K562 (cell line): ENCODE measurements around the gene CLCN6. TPM values are rescaled to one million over a fixed set of nuclear protein-coding genes. Genes with fewer than 3 reads are reported as not detected.

Source experiments
- COPS2 ChIP-seq: fragments of 450-650 bp; conservative IDR thresholded peaks from 2 replicates; pipeline ENCODE4 v1.6.1; 2016; ENCODE audit warnings: mild to moderate bottlenecking, moderate library complexity
- HDAC2 ChIP-seq: fragments of 450-650 bp; IDR thresholded peaks from 2 replicates; pipeline ENCODE4 v1.6.1; 2016; ENCODE audit warnings: mild to moderate bottlenecking
- ILK ChIP-seq: fragments of 450-650 bp; IDR thresholded peaks from 2 replicates; pipeline ENCODE4 v1.6.1; 2016; ENCODE audit warnings: missing genetic modification characterization, low read depth, mild to moderate bottlenecking, missing compliant biosample characterization, moderate library complexity, borderline replicate concordance
- NFE2 ChIP-seq: IDR thresholded peaks from 2 replicates; pipeline ENCODE4 v1.6.1; 2014; ENCODE audit warnings: antibody characterized with exemption, low read depth
- POLR3A ChIP-seq: IDR thresholded peaks from 2 replicates; pipeline ENCODE4 v1.6.1; 2011; ENCODE audit warnings: borderline replicate concordance, mild to moderate bottlenecking, moderate library complexity; ENCODE audit not compliant: insufficient read length, insufficient read depth; ENCODE audit errors: extremely low read depth
- REST ChIP-seq, 2 experiments: fragments of 450-650 bp; formaldehyde crosslinking in 1 of 2; IDR thresholded peaks; 2 replicates each; pipeline versions ENCODE4 v1.4.0 to v1.6.1; 2014 to 2020; ENCODE audit warnings: mild to moderate bottlenecking in 2 of 2, borderline replicate concordance in 1 of 2, low read depth in 1 of 2
- SIN3A ChIP-seq, 2 experiments: fragments of 150-350 bp in 1 of 2; IDR thresholded peaks; 2 replicates each; pipeline ENCODE4 v1.6.1; 2011 to 2016; ENCODE audit warnings: borderline replicate concordance in 2 of 2, low read depth in 2 of 2, low read length in 2 of 2, mild to moderate bottlenecking in 2 of 2, moderate library complexity in 2 of 2; ENCODE audit not compliant: control insufficient read depth in 1 of 2
- SOX6 ChIP-seq: fragments of 450-650 bp; IDR thresholded peaks from 2 replicates; pipeline ENCODE4 v1.6.1; 2014; ENCODE audit warnings: mild to moderate bottlenecking
- ZNF311 ChIP-seq: fragments of 250-450 bp; sonication (Bioruptor Pico); IDR thresholded peaks from 2 replicates; pipeline ENCODE4 v1.4.0; 2020; ENCODE audit warnings: mild to moderate bottlenecking, moderate library complexity
- polyA plus RNA-seq, 8 experiments: library from polyadenylated mRNA; depleted of rRNA in 4 of 8; stranded (reverse) in 5 of 8; unstranded in 3 of 8; fragments of >200 nt; fragmentation: Nextera tagmentation in 2 of 8; fragmentation: Illumina TruSeq in 1 of 8; extraction: Ambion mirVana in 2 of 8; extraction: Trizol in 1 of 8; gene quantifications; 2 replicates each; pipeline versions ENCODE4 v1.2.1 to v1.2.3, GENCODE V29; 2011 to 2014; ENCODE audit warnings: inconsistent platforms in 1 of 8, missing spikeins in 1 of 8
- total RNA-seq, 7 experiments: library from RNA; depleted of rRNA in 6 of 7; stranded (reverse); fragments of >200 nt in 6 of 7; fragmentation: Illumina TruSeq in 2 of 7; extraction: Trizol in 2 of 7; gene quantifications; 2 replicates each; pipeline versions ENCODE4 v1.2.1 to v1.2.3, GENCODE V29; 2011 to 2021; ENCODE audit warnings: low replicate concordance in 1 of 7
- TF ChIP-seq, protein P1 (sequence below): fragments of 450-650 bp; IDR thresholded peaks from 2 replicates; pipeline ENCODE4 v1.6.1; 2016; ENCODE audit warnings: borderline replicate concordance
- TF ChIP-seq, protein P2 (sequence below): sonication (generic); formaldehyde crosslinking; IDR thresholded peaks from 2 replicates; pipeline ENCODE4 v1.8.0; 2023; ENCODE audit warnings: mild to moderate bottlenecking, missing genetic modification reagents

Gene CLCN6
- total and polyA plus RNA-seq, 9 of the 15 experiments (the other 6 are each of a cell fraction or from before 2014, with no cell fraction given): 2.0 to 21.8 (median 13.6) TPM

- TF ChIP-seq REST (IDR thresholded peaks at IDR 0.05; ENCODE audit: borderline replicate concordance) (no peak), REST (CRISPR knock-in tag; IDR thresholded peaks at IDR 0.05; ENCODE audit: low read depth) (0 out of 2 replicates have a peak, but pooled peaks have one; percentile 36), SIN3A (IDR thresholded peaks at IDR 0.05; ENCODE audit: borderline replicate concordance in 2 of 2, control insufficient read depth in 1 of 2, low read depth in 2 of 2, low read length in 2 of 2) (peak; percentile 64 to 84; a peak in 3 of 4 replicates), SOX6 (peak; percentile 51), HDAC2 (peak; percentile 72; the same call in 1 of the 2 replicates), ILK (no peak), NFE2 (no peak; the same call in 1 of the 2 replicates), ZNF311 (CRISPR knock-in tag) (no peak), POLR3A (no peak), COPS2 (no peak)
- TF ChIP-seq, protein P1, sequence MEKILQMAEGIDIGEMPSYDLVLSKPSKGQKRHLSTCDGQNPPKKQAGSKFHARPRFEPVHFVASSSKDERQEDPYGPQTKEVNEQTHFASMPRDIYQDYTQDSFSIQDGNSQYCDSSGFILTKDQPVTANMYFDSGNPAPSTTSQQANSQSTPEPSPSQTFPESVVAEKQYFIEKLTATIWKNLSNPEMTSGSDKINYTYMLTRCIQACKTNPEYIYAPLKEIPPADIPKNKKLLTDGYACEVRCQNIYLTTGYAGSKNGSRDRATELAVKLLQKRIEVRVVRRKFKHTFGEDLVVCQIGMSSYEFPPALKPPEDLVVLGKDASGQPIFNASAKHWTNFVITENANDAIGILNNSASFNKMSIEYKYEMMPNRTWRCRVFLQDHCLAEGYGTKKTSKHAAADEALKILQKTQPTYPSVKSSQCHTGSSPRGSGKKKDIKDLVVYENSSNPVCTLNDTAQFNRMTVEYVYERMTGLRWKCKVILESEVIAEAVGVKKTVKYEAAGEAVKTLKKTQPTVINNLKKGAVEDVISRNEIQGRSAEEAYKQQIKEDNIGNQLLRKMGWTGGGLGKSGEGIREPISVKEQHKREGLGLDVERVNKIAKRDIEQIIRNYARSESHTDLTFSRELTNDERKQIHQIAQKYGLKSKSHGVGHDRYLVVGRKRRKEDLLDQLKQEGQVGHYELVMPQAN: peak; percentile 94
- TF ChIP-seq, protein P2, sequence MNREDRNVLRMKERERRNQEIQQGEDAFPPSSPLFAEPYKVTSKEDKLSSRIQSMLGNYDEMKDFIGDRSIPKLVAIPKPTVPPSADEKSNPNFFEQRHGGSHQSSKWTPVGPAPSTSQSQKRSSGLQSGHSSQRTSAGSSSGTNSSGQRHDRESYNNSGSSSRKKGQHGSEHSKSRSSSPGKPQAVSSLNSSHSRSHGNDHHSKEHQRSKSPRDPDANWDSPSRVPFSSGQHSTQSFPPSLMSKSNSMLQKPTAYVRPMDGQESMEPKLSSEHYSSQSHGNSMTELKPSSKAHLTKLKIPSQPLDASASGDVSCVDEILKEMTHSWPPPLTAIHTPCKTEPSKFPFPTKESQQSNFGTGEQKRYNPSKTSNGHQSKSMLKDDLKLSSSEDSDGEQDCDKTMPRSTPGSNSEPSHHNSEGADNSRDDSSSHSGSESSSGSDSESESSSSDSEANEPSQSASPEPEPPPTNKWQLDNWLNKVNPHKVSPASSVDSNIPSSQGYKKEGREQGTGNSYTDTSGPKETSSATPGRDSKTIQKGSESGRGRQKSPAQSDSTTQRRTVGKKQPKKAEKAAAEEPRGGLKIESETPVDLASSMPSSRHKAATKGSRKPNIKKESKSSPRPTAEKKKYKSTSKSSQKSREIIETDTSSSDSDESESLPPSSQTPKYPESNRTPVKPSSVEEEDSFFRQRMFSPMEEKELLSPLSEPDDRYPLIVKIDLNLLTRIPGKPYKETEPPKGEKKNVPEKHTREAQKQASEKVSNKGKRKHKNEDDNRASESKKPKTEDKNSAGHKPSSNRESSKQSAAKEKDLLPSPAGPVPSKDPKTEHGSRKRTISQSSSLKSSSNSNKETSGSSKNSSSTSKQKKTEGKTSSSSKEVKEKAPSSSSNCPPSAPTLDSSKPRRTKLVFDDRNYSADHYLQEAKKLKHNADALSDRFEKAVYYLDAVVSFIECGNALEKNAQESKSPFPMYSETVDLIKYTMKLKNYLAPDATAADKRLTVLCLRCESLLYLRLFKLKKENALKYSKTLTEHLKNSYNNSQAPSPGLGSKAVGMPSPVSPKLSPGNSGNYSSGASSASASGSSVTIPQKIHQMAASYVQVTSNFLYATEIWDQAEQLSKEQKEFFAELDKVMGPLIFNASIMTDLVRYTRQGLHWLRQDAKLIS (CRISPR knock-in tag): 0 out of 2 replicates have a peak, but pooled peaks have one; percentile 10
Measured at GRCh38 chr1:11802973-11803885, 2.8 kb upstream of the CLCN6 start (continued).
